HCT116 (cell line): Measurements from ENCODE around the gene CENPT. TPM values are rescaled to one million over a fixed set of nuclear protein-coding genes. Genes with fewer than 3 reads are reported as not detected.

Experiments used
- POLR2AphosphoS5 ChIP-seq: IDR thresholded peaks from 2 replicates; pipeline ENCODE4 v1.6.1; 2011; ENCODE audit warnings: mild to moderate bottlenecking, low read depth, low read length, moderate library complexity
- total RNA-seq: library from RNA; stranded (reverse); gene quantifications from one replicate; pipeline ENCODE4 v1.2.1, GENCODE V29; 2021; ENCODE audit not compliant: unreplicated experiment
- TF ChIP-seq, protein P1 (sequence below): IDR thresholded peaks from 2 replicates; pipeline ENCODE4 v1.6.1; 2012; ENCODE audit warnings: low read depth

Gene CENPT
- total RNA-seq, 1 experiment from 2014 or later: 40.5 TPM

DNA sequence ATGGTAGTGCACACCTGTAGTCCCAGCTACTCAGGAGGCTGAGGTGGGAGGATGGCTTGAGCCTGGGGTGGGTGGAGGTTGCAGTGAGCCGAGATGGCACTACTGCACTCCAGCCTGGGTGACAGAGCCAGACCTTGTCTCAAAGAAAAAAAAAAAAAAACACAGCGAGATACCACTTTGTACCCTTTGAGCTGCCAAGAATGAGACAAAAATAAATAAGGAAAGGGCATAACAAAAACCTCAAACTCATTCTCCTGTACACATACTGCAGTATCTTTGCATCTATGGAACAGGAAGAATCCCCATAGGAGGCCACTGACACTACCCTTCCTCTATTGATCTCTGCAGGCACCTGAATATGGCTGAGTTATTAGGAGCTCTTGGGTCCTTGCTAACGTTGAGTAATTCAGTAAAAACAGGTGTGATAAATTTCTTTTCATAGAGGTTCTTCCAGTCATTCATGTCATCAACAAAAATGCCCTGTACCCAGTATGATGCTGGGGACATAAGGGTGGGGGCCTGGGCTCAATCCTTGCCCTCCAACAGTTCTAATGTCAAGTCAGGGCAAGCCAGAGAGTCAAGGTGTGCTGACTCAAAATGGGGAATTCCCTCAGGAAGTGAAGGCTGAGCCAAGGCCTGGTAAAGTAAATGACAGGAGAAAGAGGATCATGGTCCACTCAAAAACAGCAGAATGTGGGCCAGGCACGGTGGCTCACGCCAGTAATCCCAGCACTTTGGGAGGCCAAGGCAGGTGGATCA, 68.1 kb downstream of the CENPT start (continued):
- TF ChIP-seq, protein P1, sequence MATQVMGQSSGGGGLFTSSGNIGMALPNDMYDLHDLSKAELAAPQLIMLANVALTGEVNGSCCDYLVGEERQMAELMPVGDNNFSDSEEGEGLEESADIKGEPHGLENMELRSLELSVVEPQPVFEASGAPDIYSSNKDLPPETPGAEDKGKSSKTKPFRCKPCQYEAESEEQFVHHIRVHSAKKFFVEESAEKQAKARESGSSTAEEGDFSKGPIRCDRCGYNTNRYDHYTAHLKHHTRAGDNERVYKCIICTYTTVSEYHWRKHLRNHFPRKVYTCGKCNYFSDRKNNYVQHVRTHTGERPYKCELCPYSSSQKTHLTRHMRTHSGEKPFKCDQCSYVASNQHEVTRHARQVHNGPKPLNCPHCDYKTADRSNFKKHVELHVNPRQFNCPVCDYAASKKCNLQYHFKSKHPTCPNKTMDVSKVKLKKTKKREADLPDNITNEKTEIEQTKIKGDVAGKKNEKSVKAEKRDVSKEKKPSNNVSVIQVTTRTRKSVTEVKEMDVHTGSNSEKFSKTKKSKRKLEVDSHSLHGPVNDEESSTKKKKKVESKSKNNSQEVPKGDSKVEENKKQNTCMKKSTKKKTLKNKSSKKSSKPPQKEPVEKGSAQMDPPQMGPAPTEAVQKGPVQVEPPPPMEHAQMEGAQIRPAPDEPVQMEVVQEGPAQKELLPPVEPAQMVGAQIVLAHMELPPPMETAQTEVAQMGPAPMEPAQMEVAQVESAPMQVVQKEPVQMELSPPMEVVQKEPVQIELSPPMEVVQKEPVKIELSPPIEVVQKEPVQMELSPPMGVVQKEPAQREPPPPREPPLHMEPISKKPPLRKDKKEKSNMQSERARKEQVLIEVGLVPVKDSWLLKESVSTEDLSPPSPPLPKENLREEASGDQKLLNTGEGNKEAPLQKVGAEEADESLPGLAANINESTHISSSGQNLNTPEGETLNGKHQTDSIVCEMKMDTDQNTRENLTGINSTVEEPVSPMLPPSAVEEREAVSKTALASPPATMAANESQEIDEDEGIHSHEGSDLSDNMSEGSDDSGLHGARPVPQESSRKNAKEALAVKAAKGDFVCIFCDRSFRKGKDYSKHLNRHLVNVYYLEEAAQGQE: no peak
- no peak for TF ChIP-seq POLR2AphosphoS5
- TF ChIP-seq, all 23 proteins: peak for 0

Other genes with a start within 250 kb of the CENPT start
- 33.9 TPM for gene CARMIL2, start 202.5 kb downstream of the CENPT start, total RNA-seq
- gene ACD, start 187.4 kb downstream of the CENPT start, total RNA-seq: 53.8 TPM
- 5.6 TPM for gene PARD6A, start 186.7 kb downstream of the CENPT start, total RNA-seq
- gene ENKD1, start 180.9 kb downstream of the CENPT start, total RNA-seq: 16.8 TPM
- gene C16orf86, start 180.9 kb downstream of the CENPT start, total RNA-seq: 0.79 TPM
- 17.4 TPM for gene GFOD2, start 128.4 kb downstream of the CENPT start, total RNA-seq
- 16.9 TPM for gene RANBP10, start 41.1 kb downstream of the CENPT start, total RNA-seq
- 1.2 TPM for gene TSNAXIP1, start 40.8 kb downstream of the CENPT start, total RNA-seq
- 25.4 TPM for gene THAP11, start 5.4 kb downstream of the CENPT start, total RNA-seq
- gene NUTF2, start 760 bp downstream of the CENPT start, total RNA-seq: 145 TPM
- gene EDC4, start 25.4 kb upstream of the CENPT start, total RNA-seq: 100 TPM
- 1.4 TPM for gene NRN1L, start 37.2 kb upstream of the CENPT start, total RNA-seq
- gene PSKH1, start 45.6 kb upstream of the CENPT start, total RNA-seq: 16.2 TPM
- gene CTRL, start 84.2 kb upstream of the CENPT start, total RNA-seq: 3.4 TPM
- 41.0 TPM for gene PSMB10, start 89.2 kb upstream of the CENPT start, total RNA-seq
- 17.6 TPM for gene LCAT, start 96.4 kb upstream of the CENPT start, total RNA-seq
- 46.0 TPM for gene SLC12A4, start 120.9 kb upstream of the CENPT start, total RNA-seq
- gene DPEP3, start 132.8 kb upstream of the CENPT start, total RNA-seq: not detected
- not detected for gene DPEP2, start 151.8 kb upstream of the CENPT start, total RNA-seq
- not detected for gene DPEP2NB, start 168.2 kb upstream of the CENPT start, total RNA-seq
- 13.8 TPM for gene DDX28, start 175.5 kb upstream of the CENPT start, total RNA-seq
- gene DUS2, start 175.6 kb upstream of the CENPT start, total RNA-seq: 27.3 TPM
- 25.6 TPM for gene NFATC3, start 237.7 kb upstream of the CENPT start, total RNA-seq